GM23338 (cell line): ENCODE results near the gene CORO7. TPM values are rescaled to one million over a fixed set of nuclear protein-coding genes. Genes with fewer than 3 reads are reported as not detected.
A peak's percentile ranks its signal among the peaks of the same experiment; 100 is the strongest.

Source experiments
- ATAC-seq: fragments of 200-7000 bp; cut with Tn5 transposase; 3 replicates; pipeline ENCODE4 v1.9.1; 2020
- DNase-seq: peaks from one replicate; pipeline ENCODE4 v3.0.0-alpha.2; 2015; ENCODE audit warnings: low spot score
- H2AFZ ChIP-seq: fragments of 200-600 bp; sonication (generic); 2 replicates; pipeline ENCODE4 v1.8.0; 2016; ENCODE audit warnings: antibody characterized with exemption, mild to moderate bottlenecking, moderate library complexity
- H3F3A ChIP-seq: fragments of 200-600 bp; sonication (generic); replicated peaks from 2 replicates; pipeline ENCODE4 v1.8.0; 2017; ENCODE audit warnings: antibody characterized with exemption, mixed run types, low read depth
- H3K27ac ChIP-seq: fragments of 200-600 bp; sonication (generic); 2 replicates; pipeline ENCODE4 v1.6.1; 2016; ENCODE audit warnings: low read depth
- H3K27me3 ChIP-seq: fragments of 200-600 bp; sonication (generic); 2 replicates; pipeline ENCODE4 v1.8.0; 2016; ENCODE audit warnings: mild to moderate bottlenecking, mixed run types, moderate library complexity; ENCODE audit not compliant: insufficient read depth
- H3K36me3 ChIP-seq: fragments of 200-600 bp; sonication (generic); 2 replicates; pipeline ENCODE4 v1.8.0; 2016; ENCODE audit warnings: mild to moderate bottlenecking; ENCODE audit not compliant: insufficient read depth
- H3K4me1 ChIP-seq: fragments of 200-600 bp; sonication (generic); 2 replicates; pipeline ENCODE4 v1.8.0; 2016; ENCODE audit warnings: mild to moderate bottlenecking, moderate library complexity; ENCODE audit not compliant: insufficient read depth
- H3K4me2 ChIP-seq: fragments of 200-600 bp; sonication (generic); 2 replicates; pipeline ENCODE4 v1.7.1; 2017; ENCODE audit warnings: mixed run types
- H3K4me3 ChIP-seq: fragments of 200-600 bp; sonication (generic); 2 replicates; pipeline ENCODE4 v1.6.1; 2016; ENCODE audit warnings: mixed run types
- H3K79me2 ChIP-seq: fragments of 200-600 bp; sonication (generic); replicated peaks from 2 replicates; pipeline ENCODE4 v1.8.0; 2017; ENCODE audit warnings: mild to moderate bottlenecking; ENCODE audit not compliant: insufficient read depth
- H3K9me2 ChIP-seq: fragments of 200-600 bp; sonication (generic); 2 replicates; pipeline ENCODE4 v1.8.0; 2017; ENCODE audit not compliant: insufficient read depth
- H4K20me1 ChIP-seq: fragments of 200-600 bp; sonication (generic); replicated peaks from 2 replicates; pipeline ENCODE4 v1.8.0; 2017; ENCODE audit warnings: mild to moderate bottlenecking; ENCODE audit not compliant: insufficient read depth
- H3K27ac Mint-ChIP-seq: 2 replicates; pipeline ENCODE4 v1.8.0; 2020; ENCODE audit warnings: inconsistent platforms, mild to moderate bottlenecking, moderate library complexity, mixed read lengths
- H3K27me3 Mint-ChIP-seq: 3 replicates; pipeline ENCODE4 v1.8.0; 2022; ENCODE audit warnings: low read depth, mild to moderate bottlenecking, moderate library complexity, mixed read lengths, inconsistent platforms; ENCODE audit not compliant: insufficient read depth, poor library complexity
- H3K36me3 Mint-ChIP-seq: 3 replicates; pipeline ENCODE4 v1.8.0; 2021; ENCODE audit warnings: low read depth, mild to moderate bottlenecking, inconsistent platforms, moderate library complexity, mixed read lengths
- H3K4me1 Mint-ChIP-seq: 3 replicates; pipeline ENCODE4 v1.8.0; 2020; ENCODE audit warnings: mild to moderate bottlenecking, inconsistent platforms, mixed read lengths
- H3K4me3 Mint-ChIP-seq: 3 replicates; pipeline ENCODE4 v1.8.0; 2021; ENCODE audit warnings: moderate library complexity, mild to moderate bottlenecking, inconsistent platforms, mixed read lengths
- H3K9me3 Mint-ChIP-seq: 3 replicates; pipeline ENCODE4 v1.8.0; 2020; ENCODE audit warnings: moderate library complexity, mild to moderate bottlenecking, inconsistent platforms, mixed read lengths
- CREB1 ChIP-seq: fragments of 250-450 bp; sonication (Bioruptor Pico); IDR thresholded peaks from 2 replicates; pipeline ENCODE4 v1.5.0; 2020; ENCODE audit warnings: low read depth, mild to moderate bottlenecking, moderate library complexity
- CTCF ChIP-seq, 2 experiments: fragments of 200-600 bp in 1 of 2; sonication (generic) in 1 of 2; conservative IDR thresholded peaks; 2 replicates each; pipeline versions ENCODE4 v1.5.1 to v1.6.1; 2016 to 2017; ENCODE audit warnings: antibody characterized with exemption in 2 of 2, low read depth in 2 of 2, mild to moderate bottlenecking in 2 of 2, moderate library complexity in 1 of 2
- EZH2 ChIP-seq: fragments of 200-600 bp; sonication (generic); IDR thresholded peaks from one replicate; pipeline ENCODE4 v1.8.0; 2017; ENCODE audit warnings: antibody characterized with exemption, mild to moderate bottlenecking, low read depth; ENCODE audit not compliant: unreplicated experiment
- NANOG ChIP-seq: IDR thresholded peaks from 2 replicates; pipeline ENCODE4 v1.6.1; 2016; ENCODE audit warnings: antibody characterized with exemption, borderline replicate concordance
- POLR2AphosphoS5 ChIP-seq: IDR thresholded peaks from 2 replicates; pipeline ENCODE4 v1.6.1; 2016; ENCODE audit warnings: antibody characterized with exemption, low read depth
- ZNF114 ChIP-seq: fragments of 250-450 bp; sonication (Bioruptor Pico); IDR thresholded peaks from 2 replicates; pipeline ENCODE4 v1.5.0; 2020; ENCODE audit warnings: mild to moderate bottlenecking, moderate library complexity
- ZNF462 ChIP-seq: fragments of 250-450 bp; sonication (Bioruptor Pico); IDR thresholded peaks from 2 replicates; pipeline ENCODE4 v1.5.0; 2020; ENCODE audit warnings: mild to moderate bottlenecking, moderate library complexity
- polyA plus RNA-seq: library from polyadenylated mRNA; unstranded; fragments of >200 nt; fragmentation: Nextera tagmentation; extraction: Ambion mirVana; gene quantifications from 2 replicates; pipeline ENCODE4 v1.2.1, GENCODE V29; 2016
- small RNA-seq: library from RNA; depleted of rRNA; stranded (forward); fragments of <200 nt; gene quantifications from one replicate; pipeline ENCODE3, GENCODE V24; 2014; ENCODE audit warnings: low replicate concordance
- total RNA-seq: library from RNA; depleted of rRNA; stranded (reverse); fragments of >200 nt; shearing (Covaris generic); gene quantifications from 2 replicates; pipeline ENCODE4 v1.2.3, GENCODE V29; 2014; rRNA removed

Gene CORO7
- total and polyA plus RNA-seq, 2 experiments from 2014 or later: 14.2 to 46.4 TPM

GRCh38 chr16:4306470-4307214 is 109.8 kb downstream of the CORO7 start:
- Histone ChIP-seq H3F3A (peaks cover 37% of the 10 kb centered on the region), H3K36me3 (0 out of 2 replicates have a peak, but pooled peaks cover 8% of the 10 kb centered on the region), H3K4me2 (peak overlapping the region; percentile 100), H4K20me1 (no peaks in the 10 kb centered on the region; the same call in 1 of the 2 replicates), H3K4me1 (peaks cover 23% of the 10 kb centered on the region; the same call in 1 of the 2 replicates), H3K4me3 (peak overlapping the region; percentile 97), H2AFZ (no peak overlapping the region), H3K27ac (peak overlapping the region; percentile 88), H3K79me2 (peaks cover 23% of the 10 kb centered on the region), H3K27me3 (no peaks in the 10 kb centered on the region), H3K9me2 (no peaks in the 10 kb centered on the region)
- Mint-ChIP-seq H3K4me3 (peak overlapping the region; percentile 93), H3K36me3 (peaks cover 12% of the 10 kb centered on the region), H3K4me1 (peaks cover 42% of the 10 kb centered on the region), H3K9me3 (no peaks in the 10 kb centered on the region; the same call in 2 of the 3 replicates), H3K27ac (peak overlapping the region; percentile 97), H3K27me3 (peaks cover 34% of the 10 kb centered on the region)
- DNase-seq: peak; percentile 50
- no peak for TF ChIP-seq NANOG
- no peak for TF ChIP-seq EZH2
- TF ChIP-seq ZNF462 (CRISPR knock-in tag): no peak
- no peak for TF ChIP-seq CTCF (conservative IDR thresholded peaks at IDR 0.05; ENCODE audit: low read depth in 2 of 2)
- 0 out of 2 replicates have a peak, but pooled peaks have one; percentile 18 for TF ChIP-seq POLR2AphosphoS5
- no peak for TF ChIP-seq CREB1
- no peak for TF ChIP-seq ZNF114 (CRISPR knock-in tag)
- ATAC-seq: peak; percentile 8

Small RNAs within 50 kb of the gene (small RNA-seq; reads per million reads assigned to genes)
- gene AC012676.2: not detected

Other genes with a start within 250 kb of the CORO7 start
- gene SRL, start 174.5 kb downstream of the CORO7 start, total RNA-seq: not detected in 2 replicates
- not detected in 2 replicates for gene SRL, start 174.5 kb downstream of the CORO7 start, polyA plus RNA-seq
- gene TFAP4, start 143.6 kb downstream of the CORO7 start, total RNA-seq: 19.3 and 20.7 TPM in 2 replicates
- 8.6 and 9.6 TPM in 2 replicates for gene TFAP4, start 143.6 kb downstream of the CORO7 start, polyA plus RNA-seq
- 9.0 and 10.2 TPM in 2 replicates for gene GLIS2, start 100.5 kb downstream of the CORO7 start, total RNA-seq
- gene GLIS2, start 100.5 kb downstream of the CORO7 start, polyA plus RNA-seq: 8.2 and 8.8 TPM in 2 replicates
- 84.1 and 113 TPM in 2 replicates for gene PAM16, start 65.3 kb downstream of the CORO7 start, total RNA-seq
- 283 and 331 TPM in 2 replicates for gene PAM16, start 65.3 kb downstream of the CORO7 start, polyA plus RNA-seq
- 15.5 and 16.9 TPM in 2 replicates for gene VASN, start 44.7 kb downstream of the CORO7 start, total RNA-seq
- 7.1 and 8.0 TPM in 2 replicates for gene VASN, start 44.7 kb downstream of the CORO7 start, polyA plus RNA-seq
- 75.5 and 75.9 TPM in 2 replicates for gene DNAJA3, start 9.3 kb upstream of the CORO7 start, total RNA-seq
- gene DNAJA3, start 9.3 kb upstream of the CORO7 start, polyA plus RNA-seq: 46.6 and 56.3 TPM in 2 replicates
- gene NMRAL1, start 58.0 kb upstream of the CORO7 start, total RNA-seq: 51.8 and 61.7 TPM in 2 replicates
- gene NMRAL1, start 58.0 kb upstream of the CORO7 start, polyA plus RNA-seq: 50.4 and 50.7 TPM in 2 replicates
- 30.1 and 33.0 TPM in 2 replicates for gene HMOX2, start 59.8 kb upstream of the CORO7 start, total RNA-seq
- gene HMOX2, start 59.8 kb upstream of the CORO7 start, polyA plus RNA-seq: 38.1 and 40.9 TPM in 2 replicates
- gene CDIP1, start 122.2 kb upstream of the CORO7 start, total RNA-seq: 56.3 and 57.6 TPM in 2 replicates
- 38.2 and 39.2 TPM in 2 replicates for gene CDIP1, start 122.2 kb upstream of the CORO7 start, polyA plus RNA-seq
- 1.2 and 2.2 TPM in 2 replicates for gene C16orf96, start 139.7 kb upstream of the CORO7 start, total RNA-seq
- 0.09 and 0.37 TPM in 2 replicates for gene C16orf96, start 139.7 kb upstream of the CORO7 start, polyA plus RNA-seq
- gene UBALD1, start 198.3 kb upstream of the CORO7 start, total RNA-seq: 32.2 and 32.8 TPM in 2 replicates
- gene UBALD1, start 198.3 kb upstream of the CORO7 start, polyA plus RNA-seq: 20.7 and 23.9 TPM in 2 replicates
- 54.6 and 71.8 TPM in 2 replicates for gene MGRN1, start 208.2 kb upstream of the CORO7 start, total RNA-seq
- 10.5 and 13.1 TPM in 2 replicates for gene MGRN1, start 208.2 kb upstream of the CORO7 start, polyA plus RNA-seq